HT1080 (cell line): ENCODE data around the gene SATB2. TPM values are rescaled to one million over a fixed set of nuclear protein-coding genes. Genes with fewer than 3 reads are reported as not detected.

ENCODE experiments used
- DNase-seq: peaks from one replicate; pipeline ENCODE4 v3.0.0-alpha.2; 2015; ENCODE audit warnings: low read depth
- total RNA-seq: library from RNA; depleted of rRNA; stranded (reverse); fragments of >200 nt; shearing (Covaris generic); gene quantifications from 2 replicates; pipeline ENCODE4 v1.2.3, GENCODE V29; 2014

Gene SATB2
- total RNA-seq, 1 experiment from 2014 or later, result 14.5 TPM

GRCh38 chr2:199335502-199335901, 122.2 kb downstream of the SATB2 start:
- no peak for DNase-seq

GRCh38 chr2:199329466-199329865, 128.3 kb downstream of the SATB2 start:
- DNase-seq, result peak; percentile 60

- no peak for DNase-seq
Measured at GRCh38 chr2:199329031-199329430, 128.7 kb downstream of the SATB2 start.

GRCh38 chr2:199325881-199326280, 131.9 kb downstream of the SATB2 start:
- no peak for DNase-seq

- DNase-seq, result no peak
Measured at GRCh38 chr2:199322151-199322550, 135.6 kb downstream of the SATB2 start.

GRCh38 chr2:199317646-199318045, 140.1 kb downstream of the SATB2 start:
- DNase-seq, result no peak

GRCh38 chr2:199316851-199317250, 140.9 kb downstream of the SATB2 start:
- DNase-seq, result no peak

GRCh38 chr2:199315299-199316179, 142.2 kb downstream of the SATB2 start:
- DNase-seq, result peak; percentile 45

- DNase-seq, result no peak
Measured at GRCh38 chr2:199312931-199313330, 144.8 kb downstream of the SATB2 start.

GRCh38 chr2:199310771-199311585, 146.8 kb downstream of the SATB2 start:
- no peak for DNase-seq

GRCh38 chr2:199309973-199310372, 147.8 kb downstream of the SATB2 start:
- DNase-seq, result no peak

- DNase-seq, result no peak
Measured at GRCh38 chr2:199309411-199309810, 148.3 kb downstream of the SATB2 start.

GRCh38 chr2:199308567-199308966, 149.2 kb downstream of the SATB2 start:
- DNase-seq, result no peak

- no peak for DNase-seq
Measured at GRCh38 chr2:199307461-199307860, 150.3 kb downstream of the SATB2 start.

- DNase-seq, result no peak
Measured at GRCh38 chr2:199306116-199306515, 151.6 kb downstream of the SATB2 start.

- peak; percentile 98 for DNase-seq
Measured at GRCh38 chr2:199303728-199304177, 154.0 kb downstream of the SATB2 start.

GRCh38 chr2:199302851-199303250, 154.9 kb downstream of the SATB2 start:
- DNase-seq, result no peak

- no peak for DNase-seq
Measured at GRCh38 chr2:199288424-199288823, 169.3 kb downstream of the SATB2 start.

- DNase-seq, result no peak
Measured at GRCh38 chr2:199282309-199282708, 175.4 kb downstream of the SATB2 start.

- DNase-seq, result no peak
Measured at GRCh38 chr2:199279146-199279545, 178.6 kb downstream of the SATB2 start.

GRCh38 chr2:199278099-199278498, 179.6 kb downstream of the SATB2 start:
- peak; percentile 72 for DNase-seq

GRCh38 chr2:199273042-199273511, 184.7 kb downstream of the SATB2 start:
- peak; percentile 54 for DNase-seq
